Kidney (tissue), 14 donors: Measurements from ENCODE around the gene RYR3. TPM values are rescaled to one million over a fixed set of nuclear protein-coding genes. Genes with fewer than 3 reads are reported as not detected.

Experiments used
- DNase-seq, 5 donors: peaks; one replicate each; pipeline ENCODE4 v3.0.0-alpha.2; 2013 to 2020
- FAIRE-seq: peaks from 2 replicates; lab custom pipeline; 2012; peaks lifted over from hg19 to GRCh38; lab: Jason Lieb, UNC
- H3K27ac ChIP-seq, 2 donors: one replicate each; pipeline ENCODE4 v1.7.0; 2013; ENCODE audit warnings: low read depth in 2 of 2, low read length in 2 of 2, inconsistent platforms in 1 of 2
- H3K27me3 ChIP-seq: one replicate; pipeline ENCODE4 v1.7.1; 2013; ENCODE audit warnings: low read length, inconsistent platforms; ENCODE audit not compliant: control insufficient read depth, insufficient read depth
- H3K36me3 ChIP-seq, 3 donors: one replicate each; pipeline versions ENCODE4 v1.7.0 to v1.7.1; 2013; ENCODE audit warnings: low read length in 3 of 3, control low read depth in 1 of 3, inconsistent platforms in 1 of 3; ENCODE audit not compliant: insufficient read depth in 3 of 3, control insufficient read depth in 2 of 3
- H3K4me1 ChIP-seq, 3 donors: one replicate each; pipeline versions ENCODE4 v1.7.0 to v1.7.1; 2013; ENCODE audit warnings: low read length in 3 of 3, inconsistent platforms in 1 of 3, low read depth in 1 of 3; ENCODE audit not compliant: control insufficient read depth in 2 of 3, insufficient read depth in 2 of 3
- H3K4me3 ChIP-seq, 3 donors: one replicate each; pipeline versions ENCODE4 v1.7.0 to v1.8.1; 2013; ENCODE audit warnings: low read length in 3 of 3, control low read depth in 1 of 3, inconsistent platforms in 1 of 3
- H3K9ac ChIP-seq, 3 donors: one replicate each; pipeline versions ENCODE4 v1.7.0 to v1.7.1; 2013; ENCODE audit warnings: low read length in 3 of 3, control low read depth in 1 of 3, inconsistent platforms in 1 of 3
- H3K9me3 ChIP-seq, 3 donors: one replicate each; pipeline versions ENCODE4 v1.7.0 to v1.7.1; 2013; ENCODE audit warnings: low read length in 3 of 3, control low read depth in 1 of 3, inconsistent platforms in 1 of 3; ENCODE audit not compliant: control insufficient read depth in 2 of 3, insufficient read depth in 1 of 3
- CTCF ChIP-seq: IDR thresholded peaks from 3 replicates; pipeline ENCODE4 v1.5.1; 2012; ENCODE audit warnings: mild to moderate bottlenecking, moderate library complexity, borderline replicate concordance; ENCODE audit not compliant: insufficient read depth; ENCODE audit errors: extremely low read depth
- intact Hi-C: fragments of 100-400 bp; cut with DNase I; formaldehyde crosslinking; loops from one replicate; pipeline ENCODE4 v1.11.1; 2022
- polyA plus RNA-seq: library from polyadenylated mRNA; stranded (reverse); fragments of 350-450 nt; fragmentation: Illumina TruSeq; extraction: RNeasy Lipid Tissue Mini Kit (QIAGEN cat#74804); gene quantifications from one replicate; pipeline ENCODE4 v1.2.3, GENCODE V29; 2014; ENCODE audit warnings: low read depth, low replicate concordance; ENCODE audit not compliant: insufficient read depth
- total RNA-seq: library from RNA; stranded (reverse); fragmentation: NEBNext Ultra II Directional; extraction: Animal tissue kit (Norgen Biotek cat#: 25700); gene quantifications from one replicate; pipeline ENCODE4 v1.2.1, GENCODE V29; 2021
- donor health status: control.
- donor health status: control.
- donor health status: control.
- donor health status: control.
- donor health status: control.
- donor health status: DM: yes; HTN: yes; CAD: no.
- donor health status: Normal renal cell carcinoma (clear cell type).

RYR3 gene
- total and polyA plus RNA-seq, 2 donors from 2014 or later, result 0.90 to 10.5 TPM

GRCh38 chr15:33754242-33754641, 443.5 kb downstream of the RYR3 start:
- no peaks in the 10 kb centered on the region for H3K36me3 ChIP-seq
- intact Hi-C loops, result no loop called here
- H3K27ac ChIP-seq, result no peak overlapping the region
- H3K27me3 ChIP-seq, result no peaks in the 10 kb centered on the region
- no peaks in the 10 kb centered on the region for H3K9me3 ChIP-seq
- no peaks in the 10 kb centered on the region for H3K4me1 ChIP-seq
- H3K9ac ChIP-seq, result no peak overlapping the region
- DNase-seq (no peak), FAIRE-seq (no peak)
- TF ChIP-seq CTCF, result no peak
- no peak overlapping the region for H3K4me3 ChIP-seq

- Histone ChIP-seq H3K9ac (no peak overlapping the region), H3K27ac (no peak overlapping the region), H3K9me3 (no peaks in the 10 kb centered on the region), H3K4me3 (no peak overlapping the region), H3K27me3 (no peaks in the 10 kb centered on the region), H3K36me3 (no peaks in the 10 kb centered on the region), H3K4me1 (no peaks in the 10 kb centered on the region)
- TF ChIP-seq CTCF, result no peak
- FAIRE-seq, result no peak
- intact Hi-C loops, result no loop called here
- no peak for DNase-seq
Observed at GRCh38 chr15:33756961-33757360, 446.2 kb downstream of the RYR3 start.

GRCh38 chr15:33757516-33758232, 446.9 kb downstream of the RYR3 start:
- Histone ChIP-seq H3K27ac (no peak overlapping the region), H3K36me3 (no peaks in the 10 kb centered on the region), H3K4me1 (no peaks in the 10 kb centered on the region), H3K9me3 (no peaks in the 10 kb centered on the region), H3K4me3 (no peak overlapping the region), H3K27me3 (no peaks in the 10 kb centered on the region), H3K9ac (no peak overlapping the region)
- FAIRE-seq, result no peak
- intact Hi-C loops, result no loop called here
- TF ChIP-seq CTCF, result no peak
- DNase-seq, result no peak
